HepG2 (cell line): Measurements from ENCODE around the gene TMEM145. TPM values are rescaled to one million over a fixed set of nuclear protein-coding genes. Genes with fewer than 3 reads are reported as not detected.

Source experiments
- ASH2L ChIP-seq: fragments of 300-600, 200-600 bp; sonication (generic); IDR thresholded peaks from 2 replicates; pipeline ENCODE4 v1.7.0; 2017; ENCODE audit warnings: low read depth, mild to moderate bottlenecking, moderate library complexity, mixed read lengths, low read length; ENCODE audit not compliant: insufficient read length
- CENPT ChIP-seq: sonication (generic); formaldehyde crosslinking; IDR thresholded peaks from 2 replicates; pipeline ENCODE4 v1.8.0; 2022; ENCODE audit warnings: low read depth, mild to moderate bottlenecking, moderate library complexity, missing genetic modification reagents
- CREB1 ChIP-seq, 2 experiments: fragments of 450-650 bp in 1 of 2; IDR thresholded peaks; 2 replicates each; pipeline ENCODE4 v1.6.1; 2016 to 2017; ENCODE audit warnings: control low read depth in 1 of 2, mild to moderate bottlenecking in 1 of 2, missing compliant biosample characterization in 1 of 2, missing genetic modification characterization in 1 of 2
- FIP1L1 ChIP-seq: fragments of 200-400 bp; formaldehyde crosslinking; IDR thresholded peaks from 2 replicates; pipeline ENCODE4 v1.6.1; 2018; ENCODE audit warnings: low read depth, mild to moderate bottlenecking, low read length, moderate library complexity, borderline replicate concordance; ENCODE audit not compliant: insufficient read depth
- FOXK2 ChIP-seq: fragments of 450-650 bp; IDR thresholded peaks from 2 replicates; pipeline ENCODE4 v1.6.1; 2016
- GZF1 ChIP-seq: sonication (generic); formaldehyde crosslinking; IDR thresholded peaks from 2 replicates; pipeline ENCODE4 v1.5.1; 2020; ENCODE audit warnings: mild to moderate bottlenecking, missing genetic modification reagents
- IRF2 ChIP-seq: IDR thresholded peaks from 2 replicates; pipeline ENCODE4 v1.6.1; 2018; ENCODE audit warnings: missing genetic modification reagents, missing compliant biosample characterization
- MLX ChIP-seq: IDR thresholded peaks from 2 replicates; pipeline ENCODE4 v1.6.1; 2016
- PAXIP1 ChIP-seq: sonication (generic); formaldehyde crosslinking; conservative IDR thresholded peaks from 2 replicates; pipeline ENCODE4 v1.4.0; 2020; ENCODE audit warnings: mild to moderate bottlenecking, missing genetic modification reagents, moderate library complexity
- RAD21 ChIP-seq: fragments of 450-650 bp; formaldehyde crosslinking; IDR thresholded peaks from 2 replicates; pipeline ENCODE4 v1.5.0; 2020; ENCODE audit warnings: mild to moderate bottlenecking
- STAT5B ChIP-seq: sonication (generic); formaldehyde crosslinking; IDR thresholded peaks from 2 replicates; pipeline ENCODE4 v1.4.0; 2020; ENCODE audit warnings: missing genetic modification reagents
- TBP ChIP-seq: sonication (generic); formaldehyde crosslinking; IDR thresholded peaks from 2 replicates; pipeline ENCODE4 v1.5.0; 2020; ENCODE audit warnings: missing genetic modification reagents
- TGIF2 ChIP-seq: IDR thresholded peaks from 2 replicates; pipeline ENCODE4 v1.6.1; 2016; ENCODE audit warnings: control low read depth, missing compliant biosample characterization
- ZBTB8A ChIP-seq: sonication (generic); formaldehyde crosslinking; IDR thresholded peaks from 2 replicates; pipeline ENCODE4 v1.4.0; 2020; ENCODE audit warnings: mild to moderate bottlenecking, low read depth, missing genetic modification reagents, borderline replicate concordance
- ZHX1 ChIP-seq: sonication (generic); formaldehyde crosslinking; IDR thresholded peaks from 2 replicates; pipeline ENCODE4 v1.8.1; 2022; ENCODE audit warnings: low read depth, mild to moderate bottlenecking, missing genetic modification reagents
- ZNF30 ChIP-seq: sonication (generic); formaldehyde crosslinking; IDR thresholded peaks from 2 replicates; pipeline ENCODE4 v1.5.0; 2020; ENCODE audit warnings: mild to moderate bottlenecking, missing genetic modification reagents
- ZNF335 ChIP-seq: sonication (generic); formaldehyde crosslinking; IDR thresholded peaks from 2 replicates; pipeline ENCODE4 v1.4.0; 2020; ENCODE audit warnings: missing genetic modification reagents
- ZNF33A ChIP-seq: sonication (generic); formaldehyde crosslinking; IDR thresholded peaks from 2 replicates; pipeline ENCODE4 v1.5.1; 2020; ENCODE audit warnings: missing genetic modification reagents, mild to moderate bottlenecking, moderate library complexity, borderline replicate concordance
- ZNF747 ChIP-seq: sonication (generic); formaldehyde crosslinking; IDR thresholded peaks from 2 replicates; pipeline ENCODE4 v1.8.1; 2023; ENCODE audit warnings: missing genetic modification reagents, mild to moderate bottlenecking, borderline replicate concordance
- ZNF800 ChIP-seq: sonication (generic); formaldehyde crosslinking; IDR thresholded peaks from 2 replicates; pipeline ENCODE4 v1.4.0; 2020; ENCODE audit warnings: missing genetic modification reagents
- polyA plus RNA-seq, 8 experiments: library from polyadenylated mRNA; depleted of rRNA in 3 of 8; stranded (reverse) in 7 of 8; unstranded in 1 of 8; fragments of >200 nt; fragmentation: Illumina TruSeq in 4 of 8; extraction: Trizol in 4 of 8; gene quantifications; 2 replicates each; pipeline versions ENCODE4 v1.2.1 to v1.2.3, GENCODE V29; 2011 to 2016; ENCODE audit warnings: low read depth in 4 of 8, missing spikeins in 1 of 8, mixed read lengths in 1 of 8; ENCODE audit not compliant: insufficient read depth in 1 of 8
- total RNA-seq, 5 experiments: library from RNA; depleted of rRNA; stranded (reverse); fragments of >200 nt; fragmentation: Illumina TruSeq; extraction: Trizol; gene quantifications; 2 replicates each; pipeline ENCODE4 v1.2.3, GENCODE V29; 2016; ENCODE audit warnings: low read depth in 1 of 5

Gene TMEM145
- total and polyA plus RNA-seq, 2 of the 13 experiments (the other 11 are each of a cell fraction or from before 2014, with no cell fraction given): 0.07 to 5.1 TPM

GRCh38 chr19:42279902-42280814, 33.0 kb upstream of the TMEM145 start (continued):
- 0 out of 2 replicates have a peak, but pooled peaks have one; percentile 20 for TF ChIP-seq ZHX1 (CRISPR knock-in tag)
- TF ChIP-seq GZF1 (CRISPR knock-in tag): no peak
- no peak for TF ChIP-seq CENPT (CRISPR knock-in tag)
- no peak for TF ChIP-seq FOXK2
- no peak; the same call in none of the 2 replicates for TF ChIP-seq PAXIP1 (CRISPR knock-in tag)
- TF ChIP-seq ZBTB8A (CRISPR knock-in tag): no peak
- TF ChIP-seq ZNF33A (CRISPR knock-in tag): peak; percentile 55; the same call in 1 of the 2 replicates
- no peak for TF ChIP-seq FIP1L1
- peak; percentile 43 for TF ChIP-seq ASH2L
- 0 out of 2 replicates have a peak, but pooled peaks have one; percentile 24 for TF ChIP-seq ZNF747 (CRISPR knock-in tag)
- no peak for TF ChIP-seq ZNF30 (CRISPR knock-in tag)
- TF ChIP-seq TBP (CRISPR knock-in tag): no peak
- 0 out of 2 replicates have a peak, but pooled peaks have one; percentile 60 for TF ChIP-seq ZNF800 (CRISPR knock-in tag)
- no peak for TF ChIP-seq STAT5B (CRISPR knock-in tag)
- TF ChIP-seq TGIF2 (CRISPR knock-in tag): no peak
- no peak for TF ChIP-seq ZNF335 (CRISPR knock-in tag)
- peak; percentile 34; the same call in 1 of the 2 replicates for TF ChIP-seq CREB1 (IDR thresholded peaks at IDR 0.05)
- TF ChIP-seq CREB1 (CRISPR knock-in tag; IDR thresholded peaks at IDR 0.05): no peak
- no peak for TF ChIP-seq IRF2 (CRISPR knock-in tag)
- peak; percentile 89 for TF ChIP-seq RAD21 (CRISPR knock-in tag)
- no peak for TF ChIP-seq MLX
